HG03432 (cell line): ENCODE results near the gene KCNK5.

Source experiments
- ATAC-seq: cut with Tn5 transposase; IDR thresholded peaks from one replicate; pipeline ENCODE4 v1.9.1; 2021; ENCODE audit warnings: mild to moderate bottlenecking, moderate library complexity; ENCODE audit not compliant: unreplicated experiment

The KCNK5 gene

GRCh38 chr6:39143238-39143930 lies 85.9 kb downstream of the KCNK5 start:
- no peak for ATAC-seq

- no peak for ATAC-seq
Measured at GRCh38 chr6:39140556-39141167, 88.6 kb downstream of the KCNK5 start.
